ENCODE data around the gene NRN1L. TPM values are rescaled to one million over a fixed set of nuclear protein-coding genes. Genes with fewer than 3 reads are reported as not detected.
A peak's percentile ranks its signal among the peaks of the same experiment; 100 is the strongest.
"Not testable (repeated sequence)": the region's sequence is repeated elsewhere in the genome, so short reads cannot be mapped to it uniquely, and the experiment has no call there.

NRN1L gene
- total RNA-seq, 1 donor from 2014 or later, result 1.1 TPM

DNA sequence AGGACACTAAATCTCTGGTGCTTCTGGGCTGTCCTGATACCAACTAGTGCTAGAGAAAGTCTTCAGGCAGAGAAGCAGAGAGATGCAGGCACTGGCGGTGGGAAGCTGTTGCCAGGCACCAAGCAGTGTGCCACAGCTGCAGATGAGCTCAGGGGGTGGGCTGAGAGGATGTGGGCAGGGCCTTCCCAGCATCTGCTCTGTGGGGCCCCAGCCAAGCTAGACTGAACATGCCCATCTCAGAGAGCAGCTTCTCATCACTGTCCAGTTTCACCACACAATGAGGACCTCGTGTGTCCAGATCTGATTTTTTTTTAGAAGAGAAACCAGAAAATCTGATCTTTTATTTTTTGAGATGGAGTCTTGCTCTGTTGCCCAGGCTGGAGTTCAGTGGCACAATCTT is 25.5 kb downstream of the NRN1L start:
- no peak for DNase-seq (ENCODE audit: low read depth)
- no peak overlapping the region for H3K4me3 ChIP-seq (ENCODE audit: low read depth, low read length)
- TF ChIP-seq, protein P1, sequence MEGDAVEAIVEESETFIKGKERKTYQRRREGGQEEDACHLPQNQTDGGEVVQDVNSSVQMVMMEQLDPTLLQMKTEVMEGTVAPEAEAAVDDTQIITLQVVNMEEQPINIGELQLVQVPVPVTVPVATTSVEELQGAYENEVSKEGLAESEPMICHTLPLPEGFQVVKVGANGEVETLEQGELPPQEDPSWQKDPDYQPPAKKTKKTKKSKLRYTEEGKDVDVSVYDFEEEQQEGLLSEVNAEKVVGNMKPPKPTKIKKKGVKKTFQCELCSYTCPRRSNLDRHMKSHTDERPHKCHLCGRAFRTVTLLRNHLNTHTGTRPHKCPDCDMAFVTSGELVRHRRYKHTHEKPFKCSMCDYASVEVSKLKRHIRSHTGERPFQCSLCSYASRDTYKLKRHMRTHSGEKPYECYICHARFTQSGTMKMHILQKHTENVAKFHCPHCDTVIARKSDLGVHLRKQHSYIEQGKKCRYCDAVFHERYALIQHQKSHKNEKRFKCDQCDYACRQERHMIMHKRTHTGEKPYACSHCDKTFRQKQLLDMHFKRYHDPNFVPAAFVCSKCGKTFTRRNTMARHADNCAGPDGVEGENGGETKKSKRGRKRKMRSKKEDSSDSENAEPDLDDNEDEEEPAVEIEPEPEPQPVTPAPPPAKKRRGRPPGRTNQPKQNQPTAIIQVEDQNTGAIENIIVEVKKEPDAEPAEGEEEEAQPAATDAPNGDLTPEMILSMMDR (IDR thresholded peaks at IDR 0.05; ENCODE audit: insufficient read depth, low read length, poor library complexity, severe bottlenecking), result no peak
- H3K36me3 ChIP-seq (ENCODE audit: control insufficient read depth, insufficient read depth, low read length), result peaks cover 2% of the 10 kb centered on the region
- no peaks in the 10 kb centered on the region for H3K27me3 ChIP-seq (ENCODE audit: control insufficient read depth, insufficient read depth, low read length)

DNA sequence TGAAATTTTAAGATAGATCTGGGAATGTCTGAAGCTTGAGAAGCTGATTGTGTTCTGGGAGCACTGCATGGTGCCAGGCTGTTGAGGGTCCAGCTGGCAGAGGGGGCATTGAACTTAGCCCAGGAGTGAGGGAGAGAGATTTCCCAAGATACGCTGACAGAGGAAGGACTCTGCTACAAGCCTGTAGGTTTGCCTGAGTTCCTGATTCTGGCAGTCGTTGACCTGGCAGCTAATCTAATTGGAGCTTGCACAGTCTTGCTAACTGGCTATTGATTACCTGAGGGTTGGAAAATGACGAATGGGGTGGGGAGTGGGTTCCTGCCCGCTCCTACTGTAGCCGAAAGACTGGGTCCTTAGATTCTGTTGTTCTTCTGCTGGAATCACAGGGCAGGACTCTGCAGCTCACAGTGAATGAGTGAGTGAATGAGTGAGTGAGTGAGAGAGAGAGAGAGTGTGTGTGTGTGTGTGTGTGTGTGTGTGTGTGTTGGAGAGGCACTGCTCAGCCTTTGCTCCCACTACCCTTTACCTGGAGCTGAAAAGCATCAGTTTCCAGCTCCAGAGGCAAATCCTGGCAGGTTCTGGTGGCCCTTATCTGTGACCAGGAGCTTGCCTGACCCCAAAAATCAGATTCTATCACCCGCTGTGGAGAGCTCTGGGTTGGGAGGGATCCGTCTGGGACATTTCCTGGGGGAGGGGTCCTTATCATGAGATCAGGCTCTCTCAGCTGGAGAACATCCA is 30.2 kb downstream of the NRN1L start:
- H3K4me3 ChIP-seq (ENCODE audit: low read depth, low read length), result no peak overlapping the region
- peaks cover 1% of the 10 kb centered on the region for H3K36me3 ChIP-seq (ENCODE audit: control insufficient read depth, insufficient read depth, low read length)
- H3K27me3 ChIP-seq (ENCODE audit: control insufficient read depth, insufficient read depth, low read length), result no peaks in the 10 kb centered on the region
- DNase-seq (ENCODE audit: low read depth), result no peak
- TF ChIP-seq, protein P1 (IDR thresholded peaks at IDR 0.05; ENCODE audit: insufficient read depth, low read length, poor library complexity, severe bottlenecking), result no peak

DNA sequence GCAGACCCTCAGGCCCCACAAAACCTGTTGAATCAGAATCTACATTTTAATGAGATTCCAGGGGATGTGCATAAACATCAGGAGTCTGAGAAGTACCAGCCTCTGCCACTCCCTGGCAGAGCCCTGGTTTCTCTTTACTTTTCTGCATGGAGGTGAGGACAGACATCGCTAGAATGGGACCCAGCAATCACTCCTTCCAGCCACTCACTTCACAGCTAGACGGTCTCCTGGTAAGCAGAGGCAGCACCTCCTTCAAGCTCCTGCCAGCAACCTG is 30.7 kb downstream of the NRN1L start:
- H3K36me3 ChIP-seq (ENCODE audit: control insufficient read depth, insufficient read depth, low read length); DNase-seq (ENCODE audit: low read depth); H3K4me3 ChIP-seq (ENCODE audit: low read depth, low read length); H3K27me3 ChIP-seq (ENCODE audit: control insufficient read depth, insufficient read depth, low read length): not testable (repeated sequence)

DNA sequence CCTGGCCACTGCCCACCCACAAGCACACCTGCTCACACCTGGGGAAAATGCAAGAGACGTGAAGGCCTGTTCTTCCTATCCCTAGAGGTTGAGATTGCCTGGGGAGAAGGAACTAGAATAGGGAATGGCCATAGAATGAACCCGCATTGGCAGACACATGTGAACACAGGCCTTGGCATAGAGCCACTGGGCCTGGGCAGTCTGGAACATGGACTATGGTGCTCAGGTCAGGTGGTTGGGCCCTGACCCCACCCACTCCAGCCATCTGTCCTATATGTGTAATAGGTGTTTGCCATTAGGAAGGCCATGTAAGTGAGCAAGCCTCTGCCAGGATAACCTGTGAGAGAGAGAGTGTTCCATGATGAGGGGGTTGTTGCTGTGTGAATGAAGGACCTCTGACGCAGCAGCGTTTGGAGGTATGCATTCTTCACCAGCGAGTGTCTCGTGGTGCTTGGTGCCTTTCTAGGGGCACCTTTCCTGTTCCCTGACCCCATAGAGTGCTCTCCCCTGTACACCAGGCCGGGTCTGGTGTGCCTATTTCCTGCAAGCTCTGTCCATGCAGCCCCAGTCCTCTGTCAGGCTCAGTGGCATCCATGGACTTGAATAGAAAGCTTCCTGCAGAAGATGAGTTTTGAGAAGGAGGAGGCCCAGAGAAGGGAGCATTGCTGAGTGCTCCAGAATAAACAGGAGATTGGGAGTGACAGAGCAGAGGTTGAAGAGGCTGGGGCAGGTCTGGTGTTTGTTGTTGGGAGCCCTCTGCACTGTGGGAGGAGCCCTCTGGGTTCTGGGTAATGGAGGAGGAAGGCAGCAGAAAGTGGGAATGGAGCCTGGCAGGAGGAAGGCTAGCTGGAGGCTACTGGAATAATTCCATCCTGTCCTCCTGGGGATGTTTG is 31.4 kb downstream of the NRN1L start:
- no peaks in the 10 kb centered on the region for H3K27me3 ChIP-seq (ENCODE audit: control insufficient read depth, insufficient read depth, low read length)
- H3K36me3 ChIP-seq (ENCODE audit: control insufficient read depth, insufficient read depth, low read length), result no peaks in the 10 kb centered on the region
- no peak for DNase-seq (ENCODE audit: low read depth)
- no peak overlapping the region for H3K4me3 ChIP-seq (ENCODE audit: low read depth, low read length)
- TF ChIP-seq, protein P1 (IDR thresholded peaks at IDR 0.05; ENCODE audit: insufficient read depth, low read length, poor library complexity, severe bottlenecking), result no peak

DNA sequence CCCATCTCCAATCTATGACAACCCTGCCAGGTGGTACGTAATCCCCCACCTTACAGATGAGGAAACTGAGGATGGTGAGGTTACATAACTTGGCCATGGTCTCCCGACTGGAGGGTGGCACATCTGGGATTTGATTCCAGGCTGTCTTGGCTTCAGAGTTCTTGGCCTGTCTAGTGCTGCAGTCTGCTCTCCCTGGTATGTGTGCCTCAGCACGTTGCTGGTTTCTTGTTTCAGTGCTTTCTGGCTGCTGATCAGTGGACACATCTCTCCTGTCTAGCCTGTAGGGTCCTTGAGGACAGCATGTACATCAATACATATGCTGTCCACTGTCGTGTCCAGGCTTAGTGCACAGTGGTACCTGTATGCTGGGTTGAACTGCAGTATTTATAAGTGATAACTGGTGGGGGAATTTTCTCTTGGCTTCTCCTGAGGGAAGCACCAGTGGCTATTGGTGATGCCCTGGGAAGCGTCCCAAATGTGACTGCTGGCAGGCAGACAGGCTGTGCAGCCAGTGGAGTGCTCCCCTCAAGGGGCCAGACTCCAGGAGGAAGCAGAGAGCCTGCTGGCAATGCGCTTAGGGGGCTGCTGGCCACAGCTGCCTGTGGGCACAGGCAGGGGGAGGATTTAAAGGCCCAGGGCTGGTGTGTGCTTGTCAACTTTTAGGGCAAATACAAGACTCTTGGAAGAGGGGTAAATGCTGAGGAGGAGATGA is 32.6 kb downstream of the NRN1L start:
- no peak for DNase-seq (ENCODE audit: low read depth)
- H3K27me3 ChIP-seq (ENCODE audit: control insufficient read depth, insufficient read depth, low read length), result no peaks in the 10 kb centered on the region
- H3K4me3 ChIP-seq (ENCODE audit: low read depth, low read length), result no peak overlapping the region
- TF ChIP-seq, protein P1 (IDR thresholded peaks at IDR 0.05; ENCODE audit: insufficient read depth, low read length, poor library complexity, severe bottlenecking), result no peak
- H3K36me3 ChIP-seq (ENCODE audit: control insufficient read depth, insufficient read depth, low read length), result no peaks in the 10 kb centered on the region

DNA sequence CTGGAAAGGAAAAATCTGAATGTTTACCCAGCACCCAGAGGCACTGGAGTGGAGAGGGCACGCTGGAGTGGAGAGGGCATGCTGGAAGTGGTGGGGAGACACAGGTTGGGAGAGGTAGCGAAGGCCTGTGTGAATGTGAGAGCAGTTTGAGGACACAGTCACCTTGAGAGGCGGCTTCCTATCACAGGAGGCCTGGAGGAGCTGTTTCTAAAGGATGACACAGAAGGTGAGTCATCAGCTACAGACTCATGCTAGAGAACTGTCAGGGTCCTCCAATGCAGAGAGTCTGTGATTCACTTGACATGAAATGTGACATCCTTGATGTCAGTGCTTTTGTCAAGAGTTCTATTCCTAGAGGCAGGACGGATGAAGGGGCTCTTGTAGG is 33.2 kb downstream of the NRN1L start:
- no peaks in the 10 kb centered on the region for H3K36me3 ChIP-seq (ENCODE audit: control insufficient read depth, insufficient read depth, low read length)
- TF ChIP-seq, protein P1 (IDR thresholded peaks at IDR 0.05; ENCODE audit: insufficient read depth, low read length, poor library complexity, severe bottlenecking), result no peak
- peak; percentile 62 for DNase-seq (ENCODE audit: low read depth)
- H3K4me3 ChIP-seq (ENCODE audit: low read depth, low read length), result no peak overlapping the region
- H3K27me3 ChIP-seq (ENCODE audit: control insufficient read depth, insufficient read depth, low read length), result no peaks in the 10 kb centered on the region

Data from kidney epithelial cell (primary cell).